ENCODE results near the gene RALGPS1.

The RALGPS1 gene

GRCh38 chr9:127022913-127023660 is 108.5 kb downstream of the RALGPS1 start:
- no peak for DNase-seq (ENCODE audit: low spot score)

- no peak for DNase-seq (ENCODE audit: low spot score)
Observed at GRCh38 chr9:127025042-127025441, 110.5 kb downstream of the RALGPS1 start.

- DNase-seq (ENCODE audit: low spot score): no peak
Observed at GRCh38 chr9:127027694-127028093, 113.1 kb downstream of the RALGPS1 start.

- no peak for DNase-seq (ENCODE audit: low spot score)
Observed at GRCh38 chr9:127029548-127029947, 115.0 kb downstream of the RALGPS1 start.

GRCh38 chr9:127030814-127031740 is 116.5 kb downstream of the RALGPS1 start:
- DNase-seq (ENCODE audit: low spot score): no peak

- no peak for DNase-seq (ENCODE audit: low spot score)
Observed at GRCh38 chr9:127032256-127032655, 117.7 kb downstream of the RALGPS1 start.

- no peak for DNase-seq (ENCODE audit: low spot score)
Observed at GRCh38 chr9:127033061-127033460, 118.5 kb downstream of the RALGPS1 start.

GRCh38 chr9:127033789-127034188 is 119.2 kb downstream of the RALGPS1 start:
- no peak for DNase-seq (ENCODE audit: low spot score)

- no peak for DNase-seq (ENCODE audit: low spot score)
Observed at GRCh38 chr9:127034691-127035090, 120.1 kb downstream of the RALGPS1 start.

GRCh38 chr9:127035423-127035822 is 120.8 kb downstream of the RALGPS1 start:
- DNase-seq (ENCODE audit: low spot score): no peak

GRCh38 chr9:127035948-127036347 is 121.4 kb downstream of the RALGPS1 start:
- no peak for DNase-seq (ENCODE audit: low spot score)

GRCh38 chr9:127036437-127036836 is 121.9 kb downstream of the RALGPS1 start:
- no peak for DNase-seq (ENCODE audit: low spot score)

GRCh38 chr9:127038531-127038930 is 123.9 kb downstream of the RALGPS1 start:
- DNase-seq (ENCODE audit: low spot score): no peak

- DNase-seq (ENCODE audit: low spot score): no peak
Observed at GRCh38 chr9:127039492-127039891, 124.9 kb downstream of the RALGPS1 start.

GRCh38 chr9:127045148-127045547 is 130.6 kb downstream of the RALGPS1 start:
- no peak for DNase-seq (ENCODE audit: low spot score)

- DNase-seq (ENCODE audit: low spot score): no peak
Observed at GRCh38 chr9:127047971-127048370, 133.4 kb downstream of the RALGPS1 start.

- peak; percentile 84 for DNase-seq (ENCODE audit: low spot score)
Observed at GRCh38 chr9:127049044-127049443, 134.5 kb downstream of the RALGPS1 start.

GRCh38 chr9:127049581-127049980 is 135.0 kb downstream of the RALGPS1 start:
- no peak for DNase-seq (ENCODE audit: low spot score)

GRCh38 chr9:127050152-127050551 is 135.6 kb downstream of the RALGPS1 start:
- DNase-seq (ENCODE audit: low spot score): no peak

GRCh38 chr9:127050591-127051001 is 136.0 kb downstream of the RALGPS1 start:
- no peak for DNase-seq (ENCODE audit: low spot score)

- no peak for DNase-seq (ENCODE audit: low spot score)
Observed at GRCh38 chr9:127051881-127052595, 137.5 kb downstream of the RALGPS1 start.

GRCh38 chr9:127053057-127053821 is 138.7 kb downstream of the RALGPS1 start:
- DNase-seq (ENCODE audit: low spot score): no peak

Data from AG08395 (cell line).